Effector memory CD4-positive, alpha-beta T cell (primary cell): ENCODE measurements around the gene SRGAP1.

Experiments
- DNase-seq, 3 donors: peaks; one replicate each; pipeline ENCODE4 v3.0.0-alpha.2; 2020
- H3K27ac ChIP-seq: 2 replicates; pipeline ENCODE4 v1.7.0; 2013; ENCODE audit warnings: mild to moderate bottlenecking, low read length, moderate library complexity; ENCODE audit not compliant: insufficient read depth, poor library complexity, severe bottlenecking
- H3K27me3 ChIP-seq: replicated peaks from 2 replicates; pipeline ENCODE4 v1.7.0; 2013; ENCODE audit warnings: mild to moderate bottlenecking, low read length; ENCODE audit not compliant: insufficient read depth, control insufficient read depth, poor library complexity, severe bottlenecking
- H3K36me3 ChIP-seq: 2 replicates; pipeline ENCODE4 v1.7.0; 2013; ENCODE audit warnings: mild to moderate bottlenecking, low read length, moderate library complexity; ENCODE audit not compliant: control insufficient read depth, insufficient read depth
- H3K4me1 ChIP-seq: 2 replicates; pipeline ENCODE4 v1.7.0; 2013; ENCODE audit warnings: low read length, mild to moderate bottlenecking; ENCODE audit not compliant: control insufficient read depth, insufficient read depth, poor library complexity, severe bottlenecking
- H3K4me3 ChIP-seq: 2 replicates; pipeline ENCODE4 v1.7.0; 2013; ENCODE audit warnings: low read length, low read depth, mild to moderate bottlenecking; ENCODE audit not compliant: insufficient read depth, poor library complexity, severe bottlenecking
- H3K9me3 ChIP-seq: 2 replicates; pipeline ENCODE4 v1.7.0; 2013; ENCODE audit warnings: mild to moderate bottlenecking, low read length, moderate library complexity; ENCODE audit not compliant: control insufficient read depth

SRGAP1 gene

DNA sequence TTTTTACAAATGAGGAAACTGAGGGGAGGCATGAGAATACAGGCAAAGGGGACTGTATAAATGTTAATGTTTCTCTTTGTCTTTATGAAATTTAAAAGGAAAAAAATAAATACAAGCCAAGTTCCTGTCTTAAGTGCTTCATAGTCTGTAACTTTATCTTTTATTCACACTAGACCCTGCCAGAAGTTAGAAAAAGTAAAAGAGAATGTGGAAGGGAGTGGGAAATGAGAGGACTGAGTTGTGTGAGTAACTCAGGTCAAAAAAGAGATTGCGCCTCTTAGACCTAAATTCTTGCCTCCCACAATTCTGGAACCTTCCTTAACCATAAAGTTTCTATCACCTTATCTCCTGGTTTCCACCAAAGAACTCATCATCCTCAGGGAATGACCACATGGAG, 236.5 kb downstream of the SRGAP1 start:
- no peaks in the 10 kb centered on the region for H3K36me3 ChIP-seq
- H3K27me3 ChIP-seq: no peaks in the 10 kb centered on the region
- no peaks in the 10 kb centered on the region for H3K9me3 ChIP-seq
- DNase-seq: no peak
- no peaks in the 10 kb centered on the region for H3K4me1 ChIP-seq
- H3K27ac ChIP-seq: no peak overlapping the region
- H3K4me3 ChIP-seq: no peak overlapping the region

DNA sequence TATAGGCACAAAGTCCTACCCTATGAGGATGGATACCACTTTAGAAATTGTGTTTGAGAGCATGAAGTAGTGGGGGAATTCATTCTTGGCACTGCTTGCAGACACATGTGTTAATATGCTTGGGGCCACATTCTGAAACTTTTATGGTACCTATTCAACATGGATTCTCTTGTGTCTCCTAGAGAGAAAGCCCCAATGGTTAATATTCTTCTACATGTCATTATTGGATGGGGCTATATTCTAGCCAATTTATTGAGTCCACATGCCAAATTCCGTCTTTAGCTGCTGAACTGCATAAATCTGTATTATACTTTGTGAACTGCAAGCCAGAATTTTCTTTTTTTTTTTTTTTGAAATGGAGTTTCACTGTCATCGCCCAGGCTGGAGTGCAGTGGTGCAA, 237.6 kb downstream of the SRGAP1 start:
- Histone ChIP-seq H3K4me3 (no peak overlapping the region), H3K9me3 (no peaks in the 10 kb centered on the region), H3K27ac (no peak overlapping the region)

DNA sequence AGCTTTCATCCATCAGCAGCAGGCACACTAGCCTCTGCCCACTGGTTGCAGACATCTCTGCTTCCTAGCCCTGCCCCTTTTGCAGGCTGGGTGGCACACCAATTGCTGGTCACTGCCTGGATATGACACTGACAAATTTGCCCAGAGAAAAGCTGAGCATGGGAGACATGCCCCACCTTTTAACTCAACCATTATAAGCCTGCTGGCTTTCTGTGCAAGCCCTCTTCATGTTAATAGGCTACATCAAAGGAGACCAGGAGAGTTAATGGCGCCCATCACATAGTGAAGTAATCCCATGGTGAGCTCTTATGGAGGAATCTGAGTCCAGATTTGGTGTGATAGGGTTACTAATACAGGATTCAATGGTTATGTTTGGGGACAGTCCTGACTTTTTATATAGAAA, 238.4 kb downstream of the SRGAP1 start:
- H3K27me3 ChIP-seq: no peaks in the 10 kb centered on the region
- no peak for DNase-seq
- H3K4me1 ChIP-seq: no peaks in the 10 kb centered on the region
- H3K9me3 ChIP-seq: no peaks in the 10 kb centered on the region
- H3K4me3 ChIP-seq: no peak overlapping the region
- no peaks in the 10 kb centered on the region for H3K36me3 ChIP-seq
- no peak overlapping the region for H3K27ac ChIP-seq

More for the DNA sequence above, 237.6 kb downstream of the SRGAP1 start:
- H3K27me3 ChIP-seq: no peaks in the 10 kb centered on the region
- no peaks in the 10 kb centered on the region for H3K4me1 ChIP-seq
- no peaks in the 10 kb centered on the region for H3K36me3 ChIP-seq
- no peak for DNase-seq

DNA sequence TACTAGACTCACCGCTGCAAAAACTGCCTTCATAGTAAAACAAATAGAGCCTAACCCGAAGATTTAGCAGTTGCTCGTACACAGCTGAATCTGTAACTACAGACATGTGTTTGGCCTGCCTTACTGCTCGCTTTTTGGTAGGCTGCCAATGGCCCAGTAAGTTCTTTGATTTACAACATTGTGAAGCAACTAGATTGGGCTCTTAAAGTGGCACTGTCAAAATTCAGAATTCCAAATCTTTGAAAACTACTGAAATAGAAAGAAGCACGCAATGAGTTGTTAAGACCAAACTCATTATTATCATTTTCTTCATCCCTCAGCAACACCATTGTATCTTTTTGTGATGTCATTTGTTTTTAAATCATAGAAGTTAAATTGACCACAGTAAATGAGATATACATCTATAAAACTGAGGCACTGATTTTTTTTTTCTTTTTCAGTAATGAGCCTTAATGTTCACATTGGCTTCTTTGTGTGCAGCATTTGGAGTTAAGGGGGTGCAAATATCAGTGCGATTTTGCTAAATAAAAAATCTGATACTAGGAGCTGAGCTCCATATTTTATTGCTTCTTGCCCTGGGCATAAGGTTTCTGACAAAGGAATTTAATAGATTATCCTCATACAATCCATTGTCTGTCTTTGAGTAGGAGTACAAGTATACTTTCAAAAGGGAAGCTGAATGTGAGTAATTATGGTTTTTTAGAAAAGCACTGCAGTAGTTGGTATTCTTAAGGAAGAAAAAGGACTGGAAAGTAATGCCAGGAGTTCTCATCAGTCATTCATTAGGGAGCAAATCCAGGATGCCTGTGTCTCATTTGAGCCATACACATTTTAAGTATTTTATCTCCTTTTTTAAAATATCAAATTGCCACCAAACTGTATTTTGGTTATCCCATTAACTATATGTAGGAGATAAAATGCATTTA, 239.0 kb downstream of the SRGAP1 start:
- H3K4me3 ChIP-seq: no peak overlapping the region
- H3K9me3 ChIP-seq: no peaks in the 10 kb centered on the region
- no peaks in the 10 kb centered on the region for H3K27me3 ChIP-seq
- no peaks in the 10 kb centered on the region for H3K36me3 ChIP-seq
- no peak overlapping the region for H3K27ac ChIP-seq
- DNase-seq: no peak
- H3K4me1 ChIP-seq: no peaks in the 10 kb centered on the region

DNA sequence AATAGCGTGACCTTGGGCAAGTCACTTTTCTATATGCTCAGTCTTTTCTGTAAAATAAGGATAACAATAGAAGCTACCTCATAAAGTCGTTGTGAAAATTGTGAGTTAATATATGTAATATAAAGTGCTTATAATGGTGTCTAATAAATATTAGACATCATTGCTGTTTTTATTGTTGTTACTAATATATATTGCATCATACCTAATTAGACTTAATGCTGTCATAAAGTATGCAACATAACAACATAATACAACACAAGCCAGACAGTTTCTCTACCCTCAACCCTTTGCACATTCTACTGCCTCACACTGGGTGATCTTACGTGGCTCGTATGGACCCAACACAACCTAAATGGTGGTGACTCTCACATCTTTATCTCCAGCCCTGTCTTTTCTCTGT, 240.7 kb downstream of the SRGAP1 start:
- Histone ChIP-seq H3K4me3 (no peak overlapping the region), H3K36me3 (no peaks in the 10 kb centered on the region), H3K27ac (no peak overlapping the region), H3K27me3 (no peaks in the 10 kb centered on the region), H3K4me1 (no peaks in the 10 kb centered on the region), H3K9me3 (no peaks in the 10 kb centered on the region)
- DNase-seq: no peak

DNA sequence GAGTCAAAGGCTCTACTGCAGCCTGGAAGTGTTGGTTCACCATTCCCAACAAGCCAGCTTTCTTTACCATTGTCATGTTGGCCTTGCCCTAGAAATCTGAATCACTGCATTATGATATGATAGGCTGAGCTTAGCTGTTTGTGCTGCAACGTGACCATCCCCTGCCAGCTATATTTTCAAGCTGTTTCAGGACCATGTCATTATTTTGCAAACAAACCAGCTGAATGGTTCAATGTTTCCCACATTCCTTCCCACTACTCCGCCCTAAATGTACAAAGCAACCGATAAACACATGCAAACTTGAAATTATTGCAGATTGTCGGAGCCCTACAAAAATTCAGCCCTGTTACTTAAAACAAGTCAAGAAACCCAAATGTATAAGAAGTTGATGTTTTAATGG, 241.5 kb downstream of the SRGAP1 start:
- no peaks in the 10 kb centered on the region for H3K27me3 ChIP-seq
- H3K36me3 ChIP-seq: no peaks in the 10 kb centered on the region
- H3K9me3 ChIP-seq: no peaks in the 10 kb centered on the region
- no peaks in the 10 kb centered on the region for H3K4me1 ChIP-seq
- H3K4me3 ChIP-seq: no peak overlapping the region
- no peak overlapping the region for H3K27ac ChIP-seq
- DNase-seq: no peak

DNA sequence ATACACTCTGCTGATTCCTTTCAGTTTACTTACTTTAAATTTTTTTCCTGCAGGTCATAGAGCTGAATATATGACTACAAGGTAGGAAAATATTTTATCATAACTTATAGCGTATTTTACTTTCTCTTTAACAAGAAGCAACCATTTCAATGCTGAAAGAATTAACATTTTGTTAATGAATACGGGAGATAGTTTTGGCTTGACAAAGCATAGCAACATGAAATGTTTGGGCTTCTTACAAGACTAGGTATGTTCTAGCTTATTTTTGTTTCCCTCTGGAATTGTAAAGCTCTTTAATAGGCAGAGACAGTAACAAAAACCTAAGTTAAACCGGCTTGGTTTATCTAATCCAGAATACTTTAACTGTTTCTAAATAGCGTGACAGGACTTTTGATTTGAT, 242.4 kb downstream of the SRGAP1 start:
- DNase-seq: no peak
- H3K36me3 ChIP-seq: no peaks in the 10 kb centered on the region
- no peak overlapping the region for H3K4me3 ChIP-seq
- no peaks in the 10 kb centered on the region for H3K9me3 ChIP-seq
- H3K4me1 ChIP-seq: no peaks in the 10 kb centered on the region
- no peak overlapping the region for H3K27ac ChIP-seq
- H3K27me3 ChIP-seq: no peaks in the 10 kb centered on the region

DNA sequence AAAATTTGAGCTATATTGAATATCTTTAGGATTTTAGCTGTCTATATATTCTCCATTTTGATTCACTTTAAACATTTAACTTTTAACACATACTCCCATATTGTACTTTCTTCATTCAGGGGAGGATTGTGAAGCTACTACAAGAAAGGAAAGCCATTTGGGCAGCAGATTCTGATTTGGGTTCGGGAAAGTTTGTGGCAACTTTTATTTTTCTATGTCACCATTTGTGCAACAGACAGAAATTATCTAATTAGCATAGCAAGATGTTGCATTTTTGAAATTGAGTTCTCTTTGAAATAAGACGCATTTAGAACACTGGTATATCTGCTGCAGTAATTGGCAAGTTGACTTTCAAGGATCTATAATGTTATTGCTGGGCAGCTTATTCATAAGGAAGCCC, 243.3 kb downstream of the SRGAP1 start:
- H3K27me3 ChIP-seq: no peaks in the 10 kb centered on the region
- H3K9me3 ChIP-seq: no peaks in the 10 kb centered on the region
- H3K27ac ChIP-seq: no peak overlapping the region
- H3K36me3 ChIP-seq: no peaks in the 10 kb centered on the region
- DNase-seq: no peak
- H3K4me1 ChIP-seq: no peaks in the 10 kb centered on the region
- no peak overlapping the region for H3K4me3 ChIP-seq

DNA sequence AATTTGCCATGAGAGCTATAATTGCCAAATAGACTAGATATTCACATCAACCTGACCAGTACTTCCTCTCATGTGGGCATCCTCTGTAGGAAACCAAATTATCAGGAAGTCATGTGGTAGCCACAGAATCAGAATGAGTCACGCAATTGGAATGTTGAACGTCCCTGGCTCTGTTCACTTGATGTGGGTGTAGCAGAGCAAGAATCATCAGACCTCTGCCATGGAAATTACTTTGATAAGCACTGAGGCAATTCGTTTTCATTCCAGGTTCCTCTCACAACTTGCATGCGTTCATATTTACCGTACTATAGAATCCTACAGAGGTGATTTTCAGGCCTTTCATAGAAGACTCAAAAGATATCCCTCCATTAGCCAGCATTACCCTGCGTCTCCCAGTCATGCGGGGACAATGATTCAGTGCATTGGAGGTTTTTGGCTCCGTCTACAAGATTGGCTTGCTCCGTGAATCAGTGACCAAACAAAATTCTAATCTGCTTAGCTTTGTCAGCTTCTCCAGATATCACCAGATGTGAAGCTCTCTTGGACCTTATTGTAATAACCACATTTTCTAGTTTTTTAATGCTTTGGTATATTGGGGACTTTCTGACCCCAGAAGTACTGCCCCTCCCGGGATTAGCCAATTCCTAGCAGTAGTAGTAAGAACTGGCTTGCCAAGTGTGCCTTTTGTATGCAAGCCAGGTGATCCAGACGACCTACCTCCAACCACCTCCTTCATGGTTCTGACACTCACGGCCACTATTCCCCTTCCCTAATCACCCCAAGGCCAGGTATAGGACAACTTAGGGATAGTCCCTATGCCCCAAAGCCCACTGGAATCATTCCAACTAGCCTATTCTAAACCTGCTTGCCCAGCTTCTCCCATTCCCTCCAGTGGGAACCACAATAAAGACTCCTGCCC, 244.2 kb downstream of the SRGAP1 start:
- DNase-seq: no peak
- Histone ChIP-seq H3K27me3 (no peaks in the 10 kb centered on the region), H3K9me3 (no peaks in the 10 kb centered on the region), H3K27ac (no peak overlapping the region), H3K36me3 (no peaks in the 10 kb centered on the region), H3K4me3 (no peak overlapping the region), H3K4me1 (no peaks in the 10 kb centered on the region)

DNA sequence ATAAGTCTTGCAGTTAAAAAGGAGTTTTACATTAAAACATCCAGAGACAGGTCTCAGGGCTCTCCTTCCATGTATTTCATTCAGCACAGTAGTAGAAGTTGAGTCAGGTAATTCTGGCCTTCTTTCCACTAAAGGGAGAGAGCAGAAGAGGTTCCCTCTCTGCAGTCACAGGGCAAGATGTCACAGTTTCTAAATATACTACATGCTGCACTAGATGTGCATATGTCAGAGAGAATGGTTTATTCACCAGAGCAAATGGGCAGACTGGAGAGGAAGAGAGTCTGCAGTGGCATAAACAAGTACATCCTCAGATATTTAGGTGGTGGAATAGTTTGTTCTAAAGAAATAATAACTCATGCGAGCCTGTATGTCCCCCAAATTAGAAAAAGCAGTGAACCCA, 245.5 kb downstream of the SRGAP1 start:
- H3K4me3 ChIP-seq: no peak overlapping the region
- no peak overlapping the region for H3K27ac ChIP-seq
- H3K4me1 ChIP-seq: no peaks in the 10 kb centered on the region
- no peaks in the 10 kb centered on the region for H3K36me3 ChIP-seq
- no peak for DNase-seq
- no peaks in the 10 kb centered on the region for H3K27me3 ChIP-seq
- no peaks in the 10 kb centered on the region for H3K9me3 ChIP-seq
